H9 (cell line): Measurements from ENCODE around the gene RAB4B. TPM values are rescaled to one million over a fixed set of nuclear protein-coding genes. Genes with fewer than 3 reads are reported as not detected.

Source experiments
- DNase-seq: peaks from one replicate; pipeline ENCODE4 v3.0.0-alpha.2; 2017
- H2AFZ ChIP-seq: one replicate; pipeline ENCODE4 v1.6.1; 2013; ENCODE audit warnings: mild to moderate bottlenecking, low read length, control low read depth, moderate library complexity
- H2AK5ac ChIP-seq: 2 replicates; pipeline ENCODE4 v1.6.1; 2013; ENCODE audit warnings: low read length, control low read depth, mixed read lengths; ENCODE audit not compliant: insufficient read length
- H2BK120ac ChIP-seq: one replicate; pipeline ENCODE4 v1.6.1; 2013; ENCODE audit warnings: low read depth, mild to moderate bottlenecking, low read length, control low read depth, inconsistent platforms; ENCODE audit not compliant: poor library complexity, severe bottlenecking
- H2BK12ac ChIP-seq: 2 replicates; pipeline ENCODE4 v1.6.1; 2013; ENCODE audit warnings: low read length, control low read depth, mixed read lengths, low read depth; ENCODE audit not compliant: insufficient read length
- H2BK15ac ChIP-seq: 2 replicates; pipeline ENCODE4 v1.6.1; 2013; ENCODE audit warnings: low read depth, low read length, control low read depth
- H2BK20ac ChIP-seq: one replicate; pipeline ENCODE4 v1.6.1; 2013; ENCODE audit warnings: low read depth, mild to moderate bottlenecking, low read length, control low read depth, inconsistent platforms; ENCODE audit not compliant: poor library complexity, severe bottlenecking
- H2BK5ac ChIP-seq: 2 replicates; pipeline ENCODE4 v1.6.1; 2013; ENCODE audit warnings: low read length, control low read depth, mixed read lengths; ENCODE audit not compliant: insufficient read length
- H3K14ac ChIP-seq: 2 replicates; pipeline ENCODE4 v1.6.1; 2013; ENCODE audit warnings: low read length, control low read depth; ENCODE audit not compliant: insufficient read depth
- H3K18ac ChIP-seq: 2 replicates; pipeline ENCODE4 v1.6.1; 2013; ENCODE audit warnings: low read depth, mild to moderate bottlenecking, mixed read lengths, low read length, control low read depth; ENCODE audit not compliant: insufficient read length
- H3K23ac ChIP-seq: 2 replicates; pipeline ENCODE4 v1.6.1; 2013; ENCODE audit warnings: low read length, control low read depth, mixed read lengths, low read depth; ENCODE audit not compliant: insufficient read length
- H3K23me2 ChIP-seq: 2 replicates; pipeline ENCODE4 v1.6.1; 2013; ENCODE audit warnings: low read depth, mild to moderate bottlenecking, mixed read lengths, low read length, control low read depth; ENCODE audit not compliant: insufficient read length, poor library complexity, severe bottlenecking
- H3K27ac ChIP-seq: 2 replicates; pipeline ENCODE4 v1.5.1; 2013; ENCODE audit warnings: low read length, control low read depth, mixed read lengths, low read depth; ENCODE audit not compliant: insufficient read length
- H3K27me3 ChIP-seq: 2 replicates; pipeline ENCODE4 v1.6.1; 2013; ENCODE audit warnings: low read length, control low read depth, inconsistent platforms; ENCODE audit not compliant: insufficient read depth
- H3K4ac ChIP-seq: 2 replicates; pipeline ENCODE4 v1.6.1; 2013; ENCODE audit warnings: low read depth, mild to moderate bottlenecking, control low read depth, inconsistent platforms, low read length, moderate library complexity
- H3K4me1 ChIP-seq: 2 replicates; pipeline ENCODE4 v1.6.1; 2013; ENCODE audit warnings: low read length, control low read depth, inconsistent platforms; ENCODE audit not compliant: insufficient read depth
- H3K4me2 ChIP-seq: 2 replicates; pipeline ENCODE4 v1.6.1; 2013; ENCODE audit warnings: low read length, control low read depth, mixed read lengths; ENCODE audit not compliant: insufficient read length, insufficient read depth
- H3K56ac ChIP-seq: 2 replicates; pipeline ENCODE4 v1.6.1; 2013; ENCODE audit warnings: low read depth, mild to moderate bottlenecking, mixed read lengths, low read length, control low read depth; ENCODE audit not compliant: insufficient read length
- H3K79me1 ChIP-seq: 2 replicates; pipeline ENCODE4 v1.6.1; 2013; ENCODE audit warnings: low read depth, mild to moderate bottlenecking, moderate library complexity, low read length, control low read depth, inconsistent platforms; ENCODE audit not compliant: insufficient read depth, poor library complexity, severe bottlenecking
- H3K79me2 ChIP-seq: 2 replicates; pipeline ENCODE4 v1.6.1; 2013; ENCODE audit warnings: low read length, control low read depth, inconsistent platforms; ENCODE audit not compliant: insufficient read depth
- H3K9ac ChIP-seq: 2 replicates; pipeline ENCODE4 v1.6.1; 2013; ENCODE audit warnings: low read length, control low read depth, mixed read lengths; ENCODE audit not compliant: insufficient read length; ENCODE audit errors: extremely low read depth
- H3K9me3 ChIP-seq: one replicate; pipeline ENCODE4 v1.6.1; 2013; ENCODE audit warnings: low read depth, low read length, inconsistent platforms; ENCODE audit not compliant: control insufficient read depth
- H3T11ph ChIP-seq: one replicate; pipeline ENCODE4 v1.6.1; 2013; ENCODE audit warnings: mild to moderate bottlenecking, low read length, control low read depth, inconsistent platforms
- H4K20me1 ChIP-seq: one replicate; pipeline ENCODE4 v1.6.1; 2013; ENCODE audit not compliant: control insufficient read depth, insufficient read length, insufficient read depth
- H4K5ac ChIP-seq: 2 replicates; pipeline ENCODE4 v1.6.1; 2013; ENCODE audit warnings: low read depth, mild to moderate bottlenecking, mixed read lengths, low read length, control low read depth; ENCODE audit not compliant: insufficient read length
- H4K8ac ChIP-seq: replicated peaks from 2 replicates; pipeline ENCODE4 v1.6.1; 2013; ENCODE audit warnings: low read length, control low read depth, mixed read lengths, low read depth; ENCODE audit not compliant: insufficient read length
- H4K91ac ChIP-seq: 2 replicates; pipeline ENCODE4 v1.6.1; 2013; ENCODE audit warnings: low read depth, mild to moderate bottlenecking, moderate library complexity, mixed read lengths, low read length, control low read depth; ENCODE audit not compliant: insufficient read length
- H3K27ac Mint-ChIP-seq, 3 experiments: 2 replicates in 2 of 3; 3 replicates in 1 of 3; pipeline ENCODE4 v1.8.0; 2020 to 2021; ENCODE audit warnings: mixed read lengths in 3 of 3, mild to moderate bottlenecking in 1 of 3, moderate library complexity in 1 of 3
- H3K27me3 Mint-ChIP-seq: 2 replicates; pipeline ENCODE4 v1.8.0; 2021; ENCODE audit warnings: low read depth, mild to moderate bottlenecking, moderate library complexity, mixed read lengths
- H3K36me3 Mint-ChIP-seq, 3 experiments: 2 replicates in 2 of 3; 3 replicates in 1 of 3; pipeline ENCODE4 v1.8.0; 2020 to 2021; ENCODE audit warnings: low read depth in 3 of 3, mixed read lengths in 3 of 3; ENCODE audit not compliant: insufficient read depth in 1 of 3
- H3K4me1 Mint-ChIP-seq, 2 experiments: 2 replicates each; pipeline ENCODE4 v1.8.0; 2020; ENCODE audit warnings: mixed read lengths in 2 of 2
- H3K4me3 Mint-ChIP-seq, 2 experiments: 2 replicates in 1 of 2; 3 replicates in 1 of 2; pipeline ENCODE4 v1.8.0; 2020 to 2021; ENCODE audit warnings: mild to moderate bottlenecking in 2 of 2, mixed read lengths in 2 of 2, moderate library complexity in 1 of 2
- H3K9me3 Mint-ChIP-seq, 2 experiments: 2 replicates in 1 of 2; 3 replicates in 1 of 2; pipeline ENCODE4 v1.8.0; 2020; ENCODE audit warnings: mild to moderate bottlenecking in 2 of 2, mixed read lengths in 2 of 2, moderate library complexity in 1 of 2
- CTCF ChIP-seq: fragments of 200-600 bp; sonication (generic); conservative IDR thresholded peaks from 3 replicates; pipeline ENCODE4 v1.8.0; 2021; ENCODE audit warnings: antibody characterized with exemption, mild to moderate bottlenecking
- WGBS: extraction: QIAGEN DNeasy Blood & Tissue Kit; methylation state at CpG from one replicate; pipeline ENCODE4 v1.1.7; 2013; ENCODE audit warnings: missing lambda C conversion rate, low lambda C conversion rate, mixed read lengths; ENCODE audit not compliant: insufficient read length; ENCODE audit errors: extremely low coverage; 5-methylcytosine and 5-hydroxymethylcytosine counted together
- total RNA-seq: library from RNA; stranded (reverse); gene quantifications from 2 replicates; pipeline ENCODE4 v1.2.1, GENCODE V29; 2021

The RAB4B gene
- total RNA-seq, 1 experiment from 2014 or later: 26.8 TPM

- Histone ChIP-seq H4K8ac (no peak overlapping the region), H3K23ac (no peak overlapping the region), H3K9ac (no peak overlapping the region), H2AK5ac (no peak overlapping the region), H3K27me3 (no peaks in the 10 kb centered on the region), H3K4me2 (no peak overlapping the region), H3T11ph (no peak overlapping the region), H2BK12ac (no peak overlapping the region), H3K27ac (no peak overlapping the region), H3K79me1 (no peaks in the 10 kb centered on the region), H3K56ac (no peak overlapping the region), H3K4ac (no peak overlapping the region), H4K91ac (no peak overlapping the region), H2BK120ac (no peak overlapping the region), H4K20me1 (no peaks in the 10 kb centered on the region), H2AFZ (no peak overlapping the region), H2BK20ac (no peak overlapping the region), H3K23me2 (no peaks in the 10 kb centered on the region), H3K9me3 (no peaks in the 10 kb centered on the region), H3K14ac (no peak overlapping the region), H3K79me2 (no peaks in the 10 kb centered on the region), H2BK5ac (no peak overlapping the region), H2BK15ac (no peak overlapping the region), H3K18ac (no peak overlapping the region), H3K4me1 (no peaks in the 10 kb centered on the region), H4K5ac (no peak overlapping the region)
- TF ChIP-seq CTCF: no peak
- no peaks in the 10 kb centered on the region for H3K9me3 Mint-ChIP-seq
- H3K27me3 Mint-ChIP-seq: no peaks in the 10 kb centered on the region
- peaks cover 4 to 22% (median 16%) of the 10 kb centered on the region in 3 experiments; a peak in 5 of 7 replicates for H3K36me3 Mint-ChIP-seq
- no CpG with 5 or more reads among the region's 3 CpGs for WGBS
- H3K4me3 Mint-ChIP-seq: no peak overlapping the region
- H3K4me1 Mint-ChIP-seq: peaks cover 0 to 3% of the 10 kb centered on the region in 2 experiments; a peak in 1 of 4 replicates
- no peak for DNase-seq
- H3K27ac Mint-ChIP-seq: no peak overlapping the region
Observed at GRCh38 chr19:40791996-40792395, 13.9 kb downstream of the RAB4B start.
